ENCODE results near the gene USP13. TPM values are rescaled to one million over a fixed set of nuclear protein-coding genes. Genes with fewer than 3 reads are reported as not detected.

The USP13 gene
- total and polyA plus RNA-seq, 12 donors, result 6.9 to 61.1 (median 35.0) TPM

- Histone ChIP-seq H3K4me3 (no peak overlapping the region), H3K36me3 (replicated peaks in 1 of 2) (no peaks in the 10 kb centered on the region), H3K9me3 (replicated peaks in 1 of 3) (no peaks in the 10 kb centered on the region), H3K4me1 (replicated peaks in 1 of 2) (peaks cover 2 to 36% of the 10 kb centered on the region in 2 donors), H3K27ac (peak overlapping the region in 3 of 5 donors; percentile 18 to 44 (median 33)), H3K27me3 (no peaks in the 10 kb centered on the region)
- WGBS, 4 donors, result 54 to 61% (median 56%) methylated on average over 3 of the region's 3 CpGs
- DNase-seq, result peak in 2 of 7 donors; percentile 27 to 56
- TF ChIP-seq CTCF (IDR thresholded peaks at IDR 0.05) (no peak), POLR2A (IDR thresholded peaks at IDR 0.05) (no peak)
- intact Hi-C loops (cut with DNase I), result no loop called here
These were observed 8.0 kb downstream of the USP13 start for GRCh38 chr3:179660872-179661271.

GRCh38 chr3:179661777-179662176, 8.9 kb downstream of the USP13 start:
- Histone ChIP-seq H3K9me3 (replicated peaks in 1 of 3) (no peaks in the 10 kb centered on the region), H3K4me1 (replicated peaks in 1 of 2) (peaks cover 8 to 39% of the 10 kb centered on the region in 2 donors), H3K36me3 (replicated peaks in 1 of 2) (no peaks in the 10 kb centered on the region), H3K27ac (no peak overlapping the region), H3K27me3 (no peaks in the 10 kb centered on the region), H3K4me3 (no peak overlapping the region)
- no peak for DNase-seq
- TF ChIP-seq CTCF (IDR thresholded peaks at IDR 0.05) (no peak), POLR2A (IDR thresholded peaks at IDR 0.05) (no peak)
- intact Hi-C loops (cut with DNase I), result no loop called here
- 63 to 81% (median 75%) methylated on average over 4 of the region's 4 CpGs for WGBS, 4 donors

- WGBS, 4 donors, result 29 to 48% (median 42%) methylated on average over 1 of the region's 1 CpG
- no peaks in the 10 kb centered on the region for H3K27me3 ChIP-seq
- no peak overlapping the region for H3K4me3 ChIP-seq
- TF ChIP-seq CTCF (IDR thresholded peaks at IDR 0.05), result no peak
- TF ChIP-seq POLR2A (IDR thresholded peaks at IDR 0.05), result no peak
- peaks cover 11 to 39% of the 10 kb centered on the region in 2 donors for H3K4me1 ChIP-seq (replicated peaks in 1 of 2)
- H3K9me3 ChIP-seq (replicated peaks in 1 of 3), result no peaks in the 10 kb centered on the region
- H3K27ac ChIP-seq, result no peak overlapping the region
- intact Hi-C loops (cut with DNase I), result no loop called here
- H3K36me3 ChIP-seq (replicated peaks in 1 of 2), result no peaks in the 10 kb centered on the region
- no peak for DNase-seq
These were observed 10.3 kb downstream of the USP13 start for GRCh38 chr3:179663093-179663492.

- intact Hi-C loops (cut with DNase I), result no loop called here
- WGBS, 4 donors, result 60 to 71% (median 61%) methylated on average over 1 of the region's 1 CpG
- H3K9me3 ChIP-seq (replicated peaks in 1 of 3), result no peaks in the 10 kb centered on the region
- no peaks in the 10 kb centered on the region for H3K36me3 ChIP-seq (replicated peaks in 1 of 2)
- H3K4me3 ChIP-seq, result no peak overlapping the region
- peaks cover 14 to 38% of the 10 kb centered on the region in 2 donors for H3K4me1 ChIP-seq (replicated peaks in 1 of 2)
- DNase-seq, result no peak
- TF ChIP-seq CTCF (IDR thresholded peaks at IDR 0.05), result no peak
- no peak for TF ChIP-seq POLR2A (IDR thresholded peaks at IDR 0.05)
- H3K27ac ChIP-seq, result peak overlapping the region in 1 of 5 donors; percentile 9
- H3K27me3 ChIP-seq, result no peaks in the 10 kb centered on the region
These were observed 13.2 kb downstream of the USP13 start for GRCh38 chr3:179666030-179666429.

Data from adrenal gland (tissue), 12 donors.